Fibroblast of the aortic adventitia (primary cell): Measurements from ENCODE around the gene SDCCAG8. TPM values are rescaled to one million over a fixed set of nuclear protein-coding genes. Genes with fewer than 3 reads are reported as not detected.

Source experiments
- DNase-seq: peaks from one replicate; pipeline ENCODE4 v3.0.0-alpha.2; 2010; ENCODE audit warnings: low read depth
- H3K4me3 ChIP-seq: 2 replicates; pipeline ENCODE4 v1.5.1; 2011; ENCODE audit warnings: low read depth, mild to moderate bottlenecking, control low read depth, low read length, moderate library complexity
- CTCF ChIP-seq: IDR thresholded peaks from 2 replicates; pipeline ENCODE4 v1.5.1; 2011; ENCODE audit warnings: mild to moderate bottlenecking, low read length, control low read depth, inconsistent platforms; ENCODE audit not compliant: insufficient read depth
- total RNA-seq: library from RNA; depleted of rRNA; stranded (reverse); fragments of >200 nt; gene quantifications from 2 replicates; pipeline ENCODE4 v1.2.3, GENCODE V29; 2012; ENCODE audit warnings: low replicate concordance

SDCCAG8 gene
- total RNA-seq, 1 donor, result 69.2 TPM

- no peak overlapping the region for H3K4me3 ChIP-seq
- TF ChIP-seq CTCF, result no peak
- DNase-seq, result peak; percentile 69
Measured at GRCh38 chr1:243273506-243273905, 17.7 kb downstream of the SDCCAG8 start.

- no peak for DNase-seq
- H3K4me3 ChIP-seq, result no peak overlapping the region
- TF ChIP-seq CTCF, result no peak
Measured at GRCh38 chr1:243273945-243274344, 18.1 kb downstream of the SDCCAG8 start.

GRCh38 chr1:243275316-243275715 is 19.5 kb downstream of the SDCCAG8 start:
- no peak overlapping the region for H3K4me3 ChIP-seq
- no peak for TF ChIP-seq CTCF
- no peak for DNase-seq

- H3K4me3 ChIP-seq, result no peak overlapping the region
- no peak for TF ChIP-seq CTCF
- DNase-seq, result no peak
Measured at GRCh38 chr1:243280571-243281129, 24.8 kb downstream of the SDCCAG8 start.

GRCh38 chr1:243281672-243282071 is 25.8 kb downstream of the SDCCAG8 start:
- TF ChIP-seq CTCF, result no peak
- H3K4me3 ChIP-seq, result no peak overlapping the region
- DNase-seq, result no peak

- TF ChIP-seq CTCF, result no peak
- peak; percentile 58 for DNase-seq
- no peak overlapping the region for H3K4me3 ChIP-seq
Measured at GRCh38 chr1:243286409-243287122, 30.7 kb downstream of the SDCCAG8 start.

- DNase-seq, result peak; percentile 61
- no peak for TF ChIP-seq CTCF
Measured at GRCh38 chr1:243287123-243287460, 31.3 kb downstream of the SDCCAG8 start.

More at GRCh38 chr1:243287123-243287460, 31.3 kb downstream of the SDCCAG8 start:
- H3K4me3 ChIP-seq, result no peak overlapping the region
